ENCODE data around the gene SLC9C2. TPM values are rescaled to one million over a fixed set of nuclear protein-coding genes. Genes with fewer than 3 reads are reported as not detected.

Gene SLC9C2
- total and polyA plus RNA-seq, 8 donors, result 2.6 TPM; not detected in 7

GRCh38 chr1:173509797-173510196, 93.1 kb downstream of the SLC9C2 start:
- peaks cover 0 to 16% (median 3%) of the 10 kb centered on the region in 4 donors for H3K4me1 ChIP-seq
- intact Hi-C loops (cut with DNase I; ENCODE audit: low total_unique reads), result no loop called here
- H3K27me3 ChIP-seq, result no peaks in the 10 kb centered on the region
- H3K9me3 ChIP-seq, result peaks cover 0 to 10% (median 3%) of the 10 kb centered on the region in 4 donors
- no peak overlapping the region for H3K27ac ChIP-seq
- no peak for DNase-seq
- no peak for TF ChIP-seq POLR2AphosphoS5 (IDR thresholded peaks at IDR 0.05)
- no peak for TF ChIP-seq CTCF (IDR thresholded peaks at IDR 0.05)
- no peak for TF ChIP-seq POLR2A (IDR thresholded peaks at IDR 0.05)
- TF ChIP-seq EP300 (IDR thresholded peaks at IDR 0.05), result no peak
- 38 to 61% (median 45%) methylated on average over 1 of the region's 1 CpG for WGBS, 5 donors
- no peak overlapping the region for H3K4me3 ChIP-seq
- no peaks in the 10 kb centered on the region for H3K36me3 ChIP-seq

- no peak for DNase-seq
Observed at GRCh38 chr1:173508541-173508940, 94.3 kb downstream of the SLC9C2 start.

GRCh38 chr1:173507847-173508209, 95.0 kb downstream of the SLC9C2 start:
- no peak for TF ChIP-seq POLR2AphosphoS5 (IDR thresholded peaks at IDR 0.05)
- TF ChIP-seq EP300 (IDR thresholded peaks at IDR 0.05), result no peak
- no peak for TF ChIP-seq POLR2A (IDR thresholded peaks at IDR 0.05)
- TF ChIP-seq CTCF (IDR thresholded peaks at IDR 0.05), result no peak
- Histone ChIP-seq H3K27me3 (no peaks in the 10 kb centered on the region), H3K4me3 (no peak overlapping the region), H3K9me3 (no peaks in the 10 kb centered on the region), H3K27ac (peak overlapping the region in 2 of 5 donors; percentile 24 to 56), H3K36me3 (no peaks in the 10 kb centered on the region), H3K4me1 (peaks cover 0 to 30% (median 3%) of the 10 kb centered on the region in 4 donors)
- 80 to 87% (median 85%) methylated on average over 3 of the region's 3 CpGs for WGBS, 5 donors
- DNase-seq, result peak in 1 of 2 donors; percentile 16
- intact Hi-C loops (cut with DNase I; ENCODE audit: low total_unique reads), result no loop called here

More at GRCh38 chr1:173508541-173508940, 94.3 kb downstream of the SLC9C2 start:
- Histone ChIP-seq H3K9me3 (peaks cover 0 to 1% (median under 1%) of the 10 kb centered on the region in 4 donors), H3K27me3 (no peaks in the 10 kb centered on the region), H3K36me3 (no peaks in the 10 kb centered on the region), H3K4me3 (no peak overlapping the region), H3K27ac (no peak overlapping the region), H3K4me1 (peaks cover 0 to 25% (median 3%) of the 10 kb centered on the region in 4 donors)
- intact Hi-C loops (cut with DNase I; ENCODE audit: low total_unique reads), result no loop called here
- no peak for TF ChIP-seq POLR2AphosphoS5 (IDR thresholded peaks at IDR 0.05)
- TF ChIP-seq EP300 (IDR thresholded peaks at IDR 0.05), result no peak
- TF ChIP-seq POLR2A (IDR thresholded peaks at IDR 0.05), result no peak
- TF ChIP-seq CTCF (IDR thresholded peaks at IDR 0.05), result no peak
- whole genome bisulfite sequencing, 5 donors, result 81 to 90% (median 83%) methylated on average over 2 of the region's 2 CpGs

- peaks cover 0 to 30% (median 3%) of the 10 kb centered on the region in 4 donors for H3K4me1 ChIP-seq
- peak overlapping the region in 2 of 5 donors; percentile 24 to 56 for H3K27ac ChIP-seq
- no peaks in the 10 kb centered on the region for H3K36me3 ChIP-seq
- no peaks in the 10 kb centered on the region for H3K9me3 ChIP-seq
- no peaks in the 10 kb centered on the region for H3K27me3 ChIP-seq
- TF ChIP-seq POLR2AphosphoS5 (IDR thresholded peaks at IDR 0.05) (peak in 1 of 3 donors; percentile 32), EP300 (IDR thresholded peaks at IDR 0.05) (no peak), POLR2A (IDR thresholded peaks at IDR 0.05) (no peak), CTCF (IDR thresholded peaks at IDR 0.05) (no peak)
- WGBS, 5 donors, result 65 to 77% (median 70%) methylated on average over 3 of the region's 3 CpGs
- intact Hi-C loops (cut with DNase I; ENCODE audit: low total_unique reads), result no loop called here
- H3K4me3 ChIP-seq, result no peak overlapping the region
- peak in 1 of 2 donors; percentile 76 for DNase-seq
Observed at GRCh38 chr1:173507205-173507846, 95.5 kb downstream of the SLC9C2 start.
